Thoracic aorta (tissue), 2 donors: Measurements from ENCODE around the gene COLEC11. TPM values are rescaled to one million over a fixed set of nuclear protein-coding genes. Genes with fewer than 3 reads are reported as not detected.
"Not testable (repeated sequence)": the region's sequence is repeated elsewhere in the genome, so short reads cannot be mapped to it uniquely, and the experiment has no call there.

Experiments
- ATAC-seq: fragments of 150-250 bp; one replicate; pipeline ENCODE4 v1.8.0; 2017; ENCODE audit warnings: low read depth; ENCODE audit not compliant: insufficient number of reproducible peaks, low FRiP score
- DNase-seq: peaks from one replicate; pipeline ENCODE4 v3.0.0-alpha.2; 2020; ENCODE audit warnings: low spot score
- H3K27ac ChIP-seq, 2 donors: fragments of 200-600 bp; sonication (generic); 1 replicate in 1 of 2; 2 replicates in 1 of 2; pipeline ENCODE4 v1.5.1; 2016; ENCODE audit warnings: mild to moderate bottlenecking in 2 of 2, moderate library complexity in 2 of 2
- H3K27me3 ChIP-seq: fragments of 200-600 bp; sonication (generic); replicated peaks from 2 replicates; pipeline ENCODE4 v1.6.0; 2016; ENCODE audit warnings: mild to moderate bottlenecking; ENCODE audit not compliant: insufficient read depth
- H3K36me3 ChIP-seq: fragments of 200-600 bp; sonication (generic); one replicate; pipeline ENCODE4 v1.5.1; 2016
- H3K4me1 ChIP-seq, 2 donors: fragments of 200-600 bp; sonication (generic); 1 replicate in 1 of 2; 2 replicates in 1 of 2; pipeline versions ENCODE4 v1.5.1 to v1.6.0; 2016; ENCODE audit warnings: low read depth in 2 of 2, mild to moderate bottlenecking in 1 of 2; ENCODE audit not compliant: control insufficient read depth in 1 of 2
- H3K4me3 ChIP-seq: fragments of 200-600 bp; sonication (generic); 2 replicates; pipeline ENCODE4 v1.5.1; 2016; ENCODE audit warnings: mild to moderate bottlenecking
- H3K9me3 ChIP-seq: fragments of 200-600 bp; sonication (generic); 2 replicates; pipeline ENCODE4 v1.5.1; 2016
- total RNA-seq, 2 donors: library from RNA; depleted of rRNA; stranded (reverse); fragments of >200 nt; gene quantifications; one replicate each; pipeline versions ENCODE4 v1.1.0 to v1.2.3, GENCODE V29; 2016
- TF ChIP-seq, protein P1 (sequence below): fragments of 200-600 bp; sonication (generic); IDR thresholded peaks from one replicate; pipeline ENCODE4 v1.5.1; 2019; ENCODE audit warnings: antibody characterized with exemption

Gene COLEC11
- total RNA-seq, 2 donors from 2014 or later: 9.4 to 22.5 TPM

DNA sequence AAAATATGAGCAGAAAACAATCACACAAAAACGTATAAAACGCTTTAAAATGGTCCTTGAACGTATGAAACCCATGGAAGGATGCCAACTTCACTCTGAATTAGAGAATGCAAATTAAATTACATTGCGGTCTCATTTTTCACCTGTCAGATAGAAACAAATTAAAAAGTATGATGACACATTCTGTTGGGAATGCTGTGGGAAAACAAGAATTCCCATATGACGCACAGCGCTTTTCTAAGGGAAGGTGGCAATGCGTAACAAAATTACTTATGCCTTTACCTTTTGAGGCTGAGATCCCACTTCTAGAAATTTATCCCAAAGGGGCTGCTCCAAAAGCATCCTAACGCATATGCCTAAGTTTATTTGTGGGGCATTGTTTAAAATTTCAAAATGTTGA is 23.6 kb upstream of the COLEC11 start:
- Histone ChIP-seq H3K27me3 (no peaks in the 10 kb centered on the region), H3K4me1 (peaks cover 7 to 12% of the 10 kb centered on the region in 2 donors), H3K4me3 (no peak overlapping the region), H3K9me3 (no peaks in the 10 kb centered on the region), H3K36me3 (no peaks in the 10 kb centered on the region), H3K27ac (no peak overlapping the region)
- DNase-seq (no peak), ATAC-seq (no peak)
- TF ChIP-seq, protein P1, sequence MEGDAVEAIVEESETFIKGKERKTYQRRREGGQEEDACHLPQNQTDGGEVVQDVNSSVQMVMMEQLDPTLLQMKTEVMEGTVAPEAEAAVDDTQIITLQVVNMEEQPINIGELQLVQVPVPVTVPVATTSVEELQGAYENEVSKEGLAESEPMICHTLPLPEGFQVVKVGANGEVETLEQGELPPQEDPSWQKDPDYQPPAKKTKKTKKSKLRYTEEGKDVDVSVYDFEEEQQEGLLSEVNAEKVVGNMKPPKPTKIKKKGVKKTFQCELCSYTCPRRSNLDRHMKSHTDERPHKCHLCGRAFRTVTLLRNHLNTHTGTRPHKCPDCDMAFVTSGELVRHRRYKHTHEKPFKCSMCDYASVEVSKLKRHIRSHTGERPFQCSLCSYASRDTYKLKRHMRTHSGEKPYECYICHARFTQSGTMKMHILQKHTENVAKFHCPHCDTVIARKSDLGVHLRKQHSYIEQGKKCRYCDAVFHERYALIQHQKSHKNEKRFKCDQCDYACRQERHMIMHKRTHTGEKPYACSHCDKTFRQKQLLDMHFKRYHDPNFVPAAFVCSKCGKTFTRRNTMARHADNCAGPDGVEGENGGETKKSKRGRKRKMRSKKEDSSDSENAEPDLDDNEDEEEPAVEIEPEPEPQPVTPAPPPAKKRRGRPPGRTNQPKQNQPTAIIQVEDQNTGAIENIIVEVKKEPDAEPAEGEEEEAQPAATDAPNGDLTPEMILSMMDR: no peak

DNA sequence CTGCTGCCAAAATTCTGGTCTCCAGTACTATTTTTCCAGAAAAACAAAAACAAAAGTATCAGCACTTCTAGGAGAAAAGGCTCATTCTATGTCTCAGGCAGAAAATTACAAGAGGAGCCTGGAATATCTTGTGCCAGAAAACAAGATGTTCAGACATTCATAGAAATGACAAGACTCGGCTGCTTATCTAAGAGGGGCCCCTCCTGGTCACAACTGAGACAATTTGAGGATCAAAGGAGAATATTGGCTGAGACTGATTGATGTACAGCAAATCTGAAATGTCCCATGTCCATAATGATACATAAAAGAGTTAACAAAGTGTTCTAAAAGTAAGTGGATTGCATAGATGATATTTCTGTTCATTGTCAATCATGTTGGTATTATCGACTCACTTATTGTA is 22.3 kb upstream of the COLEC11 start:
- no peak overlapping the region for H3K27ac ChIP-seq
- peaks cover 11 to 25% of the 10 kb centered on the region in 2 donors for H3K4me1 ChIP-seq
- H3K9me3 ChIP-seq: no peaks in the 10 kb centered on the region
- ATAC-seq: no peak
- no peaks in the 10 kb centered on the region for H3K27me3 ChIP-seq
- H3K36me3 ChIP-seq: peaks cover 8% of the 10 kb centered on the region
- no peak for DNase-seq
- TF ChIP-seq, protein P1: no peak
- no peak overlapping the region for H3K4me3 ChIP-seq

DNA sequence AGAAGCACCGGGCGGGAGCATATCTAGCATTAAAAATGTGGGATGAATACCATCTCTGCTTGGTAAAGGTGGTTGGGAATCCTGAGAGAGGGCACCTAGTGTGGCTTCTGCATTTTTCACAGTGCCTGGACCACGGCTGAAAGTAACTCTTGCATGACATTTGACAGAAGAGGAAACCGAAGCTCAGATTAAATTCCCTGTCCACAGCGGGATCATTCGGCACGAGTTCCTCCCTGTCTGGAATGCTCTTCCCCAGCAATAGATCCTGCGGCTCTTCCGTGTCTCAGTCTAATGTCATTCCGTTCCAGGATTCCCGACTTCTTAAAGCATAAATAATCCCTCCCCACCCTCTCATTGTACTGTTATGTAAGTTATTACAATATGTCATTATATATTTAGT is 20.8 kb upstream of the COLEC11 start:
- H3K4me1 ChIP-seq: peaks cover 17 to 34% of the 10 kb centered on the region in 2 donors
- peaks cover 16% of the 10 kb centered on the region for H3K36me3 ChIP-seq
- H3K27ac ChIP-seq: no peak overlapping the region
- H3K4me3 ChIP-seq: no peak overlapping the region
- H3K27me3 ChIP-seq: no peaks in the 10 kb centered on the region
- no peaks in the 10 kb centered on the region for H3K9me3 ChIP-seq
- TF ChIP-seq, protein P1: no peak
- no peak for ATAC-seq
- no peak for DNase-seq

DNA sequence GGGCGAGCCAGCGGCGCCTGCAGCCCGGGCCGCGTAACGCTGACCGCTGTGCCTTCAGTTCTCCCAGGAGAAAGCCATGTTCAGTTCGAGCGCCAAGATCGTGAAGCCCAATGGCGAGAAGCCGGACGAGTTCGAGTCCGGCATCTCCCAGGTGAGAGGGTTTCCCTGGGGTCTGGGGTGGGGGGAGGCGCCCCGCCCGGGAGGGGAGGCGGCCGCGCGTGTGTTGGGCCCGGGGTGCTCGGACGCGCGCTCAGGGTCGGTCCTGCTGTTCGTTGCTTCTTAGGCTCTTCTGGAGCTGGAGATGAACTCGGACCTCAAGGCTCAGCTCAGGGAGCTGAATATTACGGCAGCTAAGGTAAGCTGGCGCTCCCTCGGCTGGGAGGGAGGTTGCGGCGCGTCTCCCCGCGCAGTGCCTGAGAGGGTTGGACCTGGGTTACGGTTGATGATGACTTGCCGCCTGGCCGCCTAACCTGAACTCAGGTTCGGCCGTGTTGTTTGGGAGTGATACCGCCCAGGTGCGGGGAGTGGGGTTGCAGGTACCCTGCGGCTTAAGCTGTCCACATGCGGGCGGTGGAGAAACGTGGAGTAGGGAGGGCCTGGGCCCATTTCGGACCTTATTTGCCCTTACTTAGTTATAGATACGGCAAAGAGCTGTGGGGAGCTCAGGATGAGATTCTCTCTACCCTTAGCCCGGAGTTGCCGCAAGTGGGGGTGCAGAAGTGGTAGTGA is 19.2 kb upstream of the COLEC11 start:
- no peaks in the 10 kb centered on the region for H3K27me3 ChIP-seq
- H3K36me3 ChIP-seq: peaks cover 27% of the 10 kb centered on the region
- peak overlapping the region; percentile 92 for H3K4me3 ChIP-seq
- H3K4me1 ChIP-seq: peaks cover 17 to 34% of the 10 kb centered on the region in 2 donors
- DNase-seq (no peak), ATAC-seq (peak; percentile 27)
- no peaks in the 10 kb centered on the region for H3K9me3 ChIP-seq
- peak overlapping the region; percentile 87 to 92 for H3K27ac ChIP-seq
- TF ChIP-seq, protein P1: no peak

DNA sequence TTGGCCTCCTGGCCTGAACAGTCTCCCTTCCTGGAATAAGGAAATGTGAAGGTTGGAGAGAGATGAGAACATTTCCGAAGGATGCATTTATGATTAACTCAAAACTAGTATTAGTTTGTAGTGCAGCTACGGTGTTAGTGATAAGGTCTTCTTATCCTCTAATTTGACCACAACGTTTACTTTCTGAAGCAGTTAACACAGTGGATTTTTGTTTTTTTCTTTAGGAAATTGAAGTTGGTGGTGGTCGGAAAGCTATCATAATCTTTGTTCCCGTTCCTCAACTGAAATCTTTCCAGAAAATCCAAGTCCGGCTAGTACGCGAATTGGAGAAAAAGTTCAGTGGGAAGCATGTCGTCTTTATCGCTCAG is 18.7 kb upstream of the COLEC11 start:
- Histone ChIP-seq H3K4me3 (peak overlapping the region; percentile 92), H3K4me1 (peaks cover 17 to 34% of the 10 kb centered on the region in 2 donors), H3K27ac (peak overlapping the region; percentile 87 to 92), H3K36me3 (peaks cover 30% of the 10 kb centered on the region)
- not testable (repeated sequence) for H3K27me3 ChIP-seq, DNase-seq, H3K9me3 ChIP-seq, ATAC-seq

DNA sequence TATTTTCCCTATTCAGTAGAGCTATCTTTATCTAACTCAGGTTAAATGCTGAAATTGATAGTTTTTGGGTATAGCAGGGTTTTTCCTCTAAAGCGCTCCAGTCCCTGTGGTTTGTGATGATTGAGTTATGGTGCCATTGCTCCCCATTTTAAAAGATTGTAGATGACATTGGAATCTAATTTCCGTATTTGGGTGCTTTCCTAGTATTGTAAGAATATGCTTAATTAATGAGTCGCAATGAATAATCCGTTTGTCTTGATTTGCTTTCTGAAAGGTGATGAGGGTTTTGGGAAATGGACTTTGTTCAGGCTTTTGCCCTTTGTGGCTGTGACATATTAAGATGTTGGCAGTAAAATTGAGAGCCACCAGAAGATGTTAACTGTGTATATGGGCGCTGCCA is 15.9 kb upstream of the COLEC11 start:
- DNase-seq (no peak), ATAC-seq (no peak)
- Histone ChIP-seq H3K27me3 (no peaks in the 10 kb centered on the region), H3K9me3 (no peaks in the 10 kb centered on the region), H3K4me1 (peaks cover 17 to 34% of the 10 kb centered on the region in 2 donors), H3K4me3 (no peak overlapping the region), H3K36me3 (peaks cover 30% of the 10 kb centered on the region), H3K27ac (no peak overlapping the region)
- TF ChIP-seq, protein P1: no peak
